Calu3 (cell line): ENCODE measurements around the gene CACNB3. TPM values are rescaled to one million over a fixed set of nuclear protein-coding genes. Genes with fewer than 3 reads are reported as not detected.

ENCODE experiments used
- BruUV-seq: library from RNA; stranded (reverse); fragments of 400-500 nt; replicated peaks from 2 replicates; lab custom pipeline; 2021; lab: Mats Ljungman, UMichigan
- CTCF ChIA-PET: fragments of 300-600 bp; sonication (Branson Sonifier 250); formaldehyde crosslinking; loops from one replicate; lab custom pipeline; 2022; ENCODE audit warnings: antibody characterized with exemption; lab: Charles Lee
- DNase-seq: peaks from one replicate; pipeline ENCODE4 v3.0.0; 2022
- H3K27ac Mint-ChIP-seq: one replicate; pipeline ENCODE4 v1.8.0; 2022; ENCODE audit warnings: mixed read lengths; ENCODE audit not compliant: unreplicated experiment
- H3K27me3 Mint-ChIP-seq: one replicate; pipeline ENCODE4 v1.8.0; 2022; ENCODE audit warnings: mixed read lengths; ENCODE audit not compliant: unreplicated experiment
- H3K36me3 Mint-ChIP-seq: one replicate; pipeline ENCODE4 v1.8.0; 2022; ENCODE audit warnings: mild to moderate bottlenecking, moderate library complexity, mixed read lengths; ENCODE audit not compliant: insufficient read depth, unreplicated experiment
- H3K4me1 Mint-ChIP-seq: one replicate; pipeline ENCODE4 v1.8.0; 2022; ENCODE audit warnings: mild to moderate bottlenecking, low read depth, mixed read lengths; ENCODE audit not compliant: unreplicated experiment
- H3K4me3 Mint-ChIP-seq: one replicate; pipeline ENCODE4 v1.8.0; 2022; ENCODE audit warnings: mild to moderate bottlenecking, low read depth, moderate library complexity, mixed read lengths; ENCODE audit not compliant: unreplicated experiment
- H3K9me3 Mint-ChIP-seq: one replicate; pipeline ENCODE4 v1.8.0; 2022; ENCODE audit warnings: low read depth, mixed read lengths; ENCODE audit not compliant: unreplicated experiment
- intact Hi-C: fragments of 100-400 bp; cut with micrococcal nuclease; formaldehyde crosslinking; loops from one replicate; pipeline ENCODE4 v1.10.0; 2022; ENCODE audit not compliant: unreplicated experiment
- total RNA-seq: library from RNA; stranded (reverse); gene quantifications from 2 replicates; pipeline ENCODE4 v1.2.3, GENCODE V29; 2022
- TF ChIP-seq, protein P1 (sequence below): fragments of 200-600 bp; IDR thresholded peaks from one replicate; pipeline ENCODE4 v1.8.0; 2022; ENCODE audit warnings: antibody characterized with exemption; ENCODE audit not compliant: unreplicated experiment

Gene CACNB3
- total RNA-seq, 1 experiment from 2014 or later = 21.1 TPM

DNA sequence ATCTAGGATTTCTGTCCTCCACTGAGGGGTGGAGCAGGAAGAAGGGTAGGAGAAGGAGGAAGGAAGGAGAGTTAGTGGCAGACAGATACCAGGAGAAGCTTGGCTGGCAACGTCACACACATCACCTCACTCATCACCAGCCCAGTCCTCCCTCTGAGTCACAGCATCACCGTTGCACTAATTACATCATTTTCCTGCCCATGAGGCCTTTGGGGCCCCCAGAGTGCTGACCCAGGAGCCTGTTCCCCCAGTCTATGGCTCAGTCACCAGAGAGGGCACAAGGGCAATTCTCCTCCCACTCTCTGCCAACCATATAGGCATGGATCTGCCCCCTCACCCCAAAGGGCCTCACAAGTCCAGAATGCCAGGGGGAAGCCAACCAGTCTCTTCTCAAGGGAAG is 42.8 kb downstream of the CACNB3 start:
- no TSS peak for BruUV-seq
- Mint-ChIP-seq H3K36me3 (peaks cover 35% of the 10 kb centered on the region), H3K4me1 (peaks cover 33% of the 10 kb centered on the region), H3K27me3 (no peaks in the 10 kb centered on the region), H3K4me3 (no peak overlapping the region), H3K9me3 (no peaks in the 10 kb centered on the region), H3K27ac (no peak overlapping the region)
- TF ChIP-seq, protein P1, sequence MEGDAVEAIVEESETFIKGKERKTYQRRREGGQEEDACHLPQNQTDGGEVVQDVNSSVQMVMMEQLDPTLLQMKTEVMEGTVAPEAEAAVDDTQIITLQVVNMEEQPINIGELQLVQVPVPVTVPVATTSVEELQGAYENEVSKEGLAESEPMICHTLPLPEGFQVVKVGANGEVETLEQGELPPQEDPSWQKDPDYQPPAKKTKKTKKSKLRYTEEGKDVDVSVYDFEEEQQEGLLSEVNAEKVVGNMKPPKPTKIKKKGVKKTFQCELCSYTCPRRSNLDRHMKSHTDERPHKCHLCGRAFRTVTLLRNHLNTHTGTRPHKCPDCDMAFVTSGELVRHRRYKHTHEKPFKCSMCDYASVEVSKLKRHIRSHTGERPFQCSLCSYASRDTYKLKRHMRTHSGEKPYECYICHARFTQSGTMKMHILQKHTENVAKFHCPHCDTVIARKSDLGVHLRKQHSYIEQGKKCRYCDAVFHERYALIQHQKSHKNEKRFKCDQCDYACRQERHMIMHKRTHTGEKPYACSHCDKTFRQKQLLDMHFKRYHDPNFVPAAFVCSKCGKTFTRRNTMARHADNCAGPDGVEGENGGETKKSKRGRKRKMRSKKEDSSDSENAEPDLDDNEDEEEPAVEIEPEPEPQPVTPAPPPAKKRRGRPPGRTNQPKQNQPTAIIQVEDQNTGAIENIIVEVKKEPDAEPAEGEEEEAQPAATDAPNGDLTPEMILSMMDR = no peak
- CTCF ChIA-PET = no interaction called here
- no peak for DNase-seq
- intact Hi-C loops = no loop called here

DNA sequence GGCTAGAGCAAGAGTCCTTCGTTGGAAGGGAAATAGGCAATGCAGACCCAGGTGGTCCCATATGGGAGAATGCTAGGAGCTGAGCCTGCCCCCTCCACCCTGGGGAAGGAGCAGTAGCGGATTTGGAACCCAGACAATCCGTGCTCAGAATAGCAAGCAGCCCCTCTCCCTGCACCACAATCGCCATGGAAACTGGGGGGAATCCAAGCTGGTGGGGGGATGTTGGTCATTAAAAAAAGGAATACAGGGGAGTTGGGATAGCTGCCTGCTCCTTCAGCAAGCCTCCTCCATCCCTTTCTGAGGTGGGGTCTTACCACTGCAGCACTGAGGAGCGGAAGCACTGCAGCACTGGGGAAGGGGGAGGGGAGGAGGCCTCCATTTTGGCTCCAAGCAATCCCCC is 44.5 kb downstream of the CACNB3 start:
- H3K4me3 Mint-ChIP-seq = peak overlapping the region; percentile 85
- intact Hi-C loops = no loop called here
- CTCF ChIA-PET = interaction anchor here (1.1 to 1.2 kb wide), 2 partner anchors 10 to 43 kb away, joined by 3 read pairs; no protein-coding TSS in a partner anchor
- TF ChIP-seq, protein P1 = no peak
- H3K36me3 Mint-ChIP-seq = peaks cover 36% of the 10 kb centered on the region
- no peak for DNase-seq
- no peaks in the 10 kb centered on the region for H3K27me3 Mint-ChIP-seq
- H3K4me1 Mint-ChIP-seq = peaks cover 42% of the 10 kb centered on the region
- BruUV-seq = no TSS peak
- H3K27ac Mint-ChIP-seq = no peak overlapping the region
- no peaks in the 10 kb centered on the region for H3K9me3 Mint-ChIP-seq

DNA sequence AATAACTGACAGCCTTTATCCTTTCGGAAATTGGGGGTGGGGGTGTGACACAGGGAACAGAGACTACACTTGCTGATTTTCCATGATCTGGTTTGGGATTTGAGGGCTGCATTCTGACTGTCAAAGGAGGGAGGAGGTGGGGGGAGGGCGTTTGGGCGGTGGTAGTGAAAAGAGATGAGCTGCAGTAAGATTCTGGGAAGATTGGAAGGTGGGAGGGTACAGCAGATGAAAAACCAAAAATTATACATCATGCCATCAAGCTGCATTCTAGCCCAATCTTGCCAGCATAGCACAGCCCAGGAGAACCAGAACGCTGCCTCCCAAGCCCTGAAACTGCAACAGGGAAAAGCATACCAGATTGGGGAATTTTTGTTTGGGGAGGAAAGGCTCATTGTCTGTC is 45.0 kb downstream of the CACNB3 start:
- H3K4me3 Mint-ChIP-seq = peak overlapping the region; percentile 85
- CTCF ChIA-PET = interaction anchor here (1.1 kb wide), 1 partner anchor 10 kb away, joined by 3 read pairs; no protein-coding TSS in a partner anchor
- intact Hi-C loops = no loop called here
- BruUV-seq = no TSS peak
- DNase-seq = no peak
- TF ChIP-seq, protein P1 = no peak
- peaks cover 36% of the 10 kb centered on the region for H3K36me3 Mint-ChIP-seq
- no peaks in the 10 kb centered on the region for H3K27me3 Mint-ChIP-seq
- no peaks in the 10 kb centered on the region for H3K9me3 Mint-ChIP-seq
- no peak overlapping the region for H3K27ac Mint-ChIP-seq
- peaks cover 42% of the 10 kb centered on the region for H3K4me1 Mint-ChIP-seq

DNA sequence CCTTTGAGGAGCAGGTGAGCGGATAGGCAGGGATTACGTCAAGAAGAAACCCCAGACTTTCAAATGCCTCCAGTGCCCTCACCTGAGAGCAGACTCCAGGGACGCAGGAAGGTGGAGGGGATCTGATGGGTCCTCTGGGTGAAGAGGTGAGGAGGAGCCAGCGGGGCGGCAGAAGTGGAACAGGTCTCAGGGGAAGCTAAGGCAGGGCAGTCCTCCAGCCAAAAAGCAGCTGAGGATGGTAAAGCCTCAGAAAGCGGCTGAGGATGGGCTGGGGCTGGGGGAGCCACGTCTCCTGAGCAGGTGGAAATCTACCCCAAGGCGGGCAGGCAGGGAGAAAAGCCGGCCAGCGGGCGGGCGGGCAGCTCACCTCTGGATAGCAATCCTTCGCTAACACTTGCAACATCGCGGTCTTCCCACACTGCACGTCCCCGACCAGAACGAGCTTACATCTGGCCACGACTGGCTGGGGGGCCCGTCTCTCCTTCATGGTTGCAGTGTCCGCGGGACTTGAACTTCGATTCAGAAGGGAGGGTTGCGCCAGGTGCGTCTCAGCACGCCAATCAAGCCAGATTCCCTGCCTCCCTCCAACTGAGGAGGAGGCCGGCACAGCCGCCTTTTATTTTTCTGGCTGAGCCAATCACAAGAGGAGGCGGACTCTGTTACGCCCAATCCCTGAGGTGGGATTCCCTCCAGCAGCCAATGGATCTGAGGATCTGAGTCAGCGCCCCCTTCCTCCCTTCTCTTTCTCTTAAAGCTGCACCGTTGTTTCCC is 47.2 kb downstream of the CACNB3 start, which contains the start of gene RND1:
RND1 (minus strand) TSS at position 590 of the 771 bp plus-strand sequence; CDS start at position 487, 103 bp downstream.
- Mint-ChIP-seq H3K36me3 (peaks cover 32% of the 10 kb centered on the region), H3K9me3 (no peaks in the 10 kb centered on the region), H3K27me3 (no peaks in the 10 kb centered on the region), H3K27ac (peak within 1 kb of the TSS; percentile 95), H3K4me3 (peak within 1 kb of the TSS; percentile 85), H3K4me1 (peaks cover 42% of the 10 kb centered on the region)
- TF ChIP-seq, protein P1 = no peak
- TSS peak; percentile 66 for BruUV-seq
- CTCF ChIA-PET = interaction anchor here (0.7 to 1.8 kb wide), 9 partner anchors 9 to 244 kb away, joined by 3 to 13 read pairs (median 4); partner anchors contain the start of gene DDX23
- DNase-seq = peak; percentile 86
- intact Hi-C loops = no loop called here
